Adrenal gland (tissue), 5 donors: ENCODE measurements around the gene ZNF331.

Experiments
- CTCF ChIP-seq, 6 experiments: fragments of 450-650 bp in 4 of 6; fragments of 200-600 bp in 2 of 6; sonication (generic) in 1 of 6; IDR thresholded peaks; 1 replicate in 5 of 6; 2 replicates in 1 of 6; pipeline versions ENCODE4 v1.5.1 to v1.8.0; 2016 to 2021; ENCODE audit warnings: antibody characterized with exemption in 6 of 6, mild to moderate bottlenecking in 2 of 6, moderate library complexity in 1 of 6
- POLR2A ChIP-seq, 2 donors: fragments of 450-650 bp; IDR thresholded peaks; one replicate each; pipeline ENCODE4 v1.6.1; 2017; ENCODE audit warnings: antibody characterized with exemption in 2 of 2, mild to moderate bottlenecking in 2 of 2, moderate library complexity in 1 of 2
- donor health status: DM: no; HTN: no; CAD: no.

- TF ChIP-seq CTCF (IDR thresholded peaks at IDR 0.05) (no peak), POLR2A (IDR thresholded peaks at IDR 0.05) (no peak)
Observed at GRCh38 chr19:53519446-53519845, 18.5 kb upstream of the ZNF331 start.
